IPS DF 4.7 (cell line): ENCODE measurements around the gene UBXN10.

Source experiments
- DNase-seq: peaks from one replicate; pipeline ENCODE4 v3.0.0-alpha.2; 2013; ENCODE audit warnings: low spot score; ENCODE audit errors: extremely low read depth

UBXN10 gene

DNA sequence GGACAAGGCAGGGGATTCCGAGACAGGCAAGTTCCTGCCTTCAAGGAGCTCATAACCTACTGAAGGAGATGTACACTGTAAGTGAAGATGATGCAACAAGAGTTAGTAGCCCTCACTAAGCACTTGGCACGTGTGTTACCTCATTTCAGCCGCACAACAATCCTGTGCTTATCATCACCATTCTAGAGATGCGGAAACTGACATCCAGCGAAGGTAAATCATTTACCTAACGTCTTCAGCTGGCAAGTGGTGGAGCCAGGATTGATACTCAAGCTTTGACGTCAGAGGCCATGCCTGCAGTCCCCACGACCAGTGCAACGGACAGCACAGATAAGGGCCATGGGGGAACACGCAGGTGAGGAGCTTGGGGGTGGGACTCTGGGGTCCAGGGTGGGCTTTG, 2.9 kb upstream of the UBXN10 start:
- no peak for DNase-seq

GRCh38 chr1:20183616-20184271, 2.2 kb upstream of the UBXN10 start:
- no peak for DNase-seq

DNA sequence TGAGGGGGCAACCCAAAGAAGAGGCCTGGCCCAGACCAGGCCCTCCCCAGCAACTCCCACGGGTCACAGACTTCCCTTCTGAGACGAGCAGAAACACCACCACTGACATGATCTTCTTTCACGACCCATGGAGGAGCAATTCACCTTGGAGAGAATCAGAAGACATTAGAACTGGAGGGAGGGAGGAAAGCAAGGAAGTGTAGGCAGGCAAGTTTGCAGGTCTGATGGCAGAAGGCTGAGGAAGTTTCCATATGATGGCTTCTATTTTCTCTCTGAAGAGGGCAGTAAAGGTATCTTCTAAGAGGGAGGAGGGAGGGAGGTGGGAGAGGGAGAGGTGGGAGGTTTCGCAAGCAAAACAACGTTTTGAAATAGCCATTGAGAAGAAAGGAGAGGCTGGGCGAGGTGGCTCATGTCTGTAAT, 1.4 kb upstream of the UBXN10 start:
- DNase-seq, result no peak

GRCh38 chr1:20184997-20185833, 681 bp upstream of the UBXN10 start:
- no peak for DNase-seq

DNA sequence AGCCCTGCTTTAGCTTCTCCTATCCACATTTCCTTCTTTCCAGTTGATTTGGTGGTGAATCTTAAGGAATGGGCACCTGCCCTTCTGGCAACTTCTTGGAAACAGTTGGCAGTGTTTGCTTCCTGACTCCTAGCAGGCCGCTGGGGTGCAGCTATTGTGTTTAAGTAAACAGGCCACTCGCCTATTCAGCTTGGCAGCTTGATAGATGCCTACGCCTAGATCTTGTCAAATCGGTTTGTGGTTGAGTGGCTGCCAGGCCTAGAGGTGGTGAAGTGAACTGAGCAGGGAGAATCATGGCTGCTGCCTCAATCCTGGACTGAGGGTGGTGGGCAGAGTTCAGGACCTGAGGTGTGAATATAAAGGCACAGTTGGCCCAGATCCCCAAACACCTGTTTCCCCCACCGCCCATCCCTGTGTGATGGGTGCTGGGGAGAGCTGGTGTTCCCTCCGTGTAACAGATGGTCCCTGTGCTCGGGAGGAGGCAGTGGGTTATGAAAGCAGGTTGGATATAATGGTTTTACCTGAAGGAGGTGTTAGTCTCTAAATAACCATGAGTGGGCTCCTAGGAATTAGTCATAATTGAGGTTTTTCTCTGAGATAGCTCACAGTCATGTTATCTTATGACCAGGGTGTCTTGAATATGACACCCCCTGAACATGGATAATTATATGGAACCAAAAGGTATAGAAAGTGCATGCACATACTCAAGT, 1.4 kb downstream of the UBXN10 start:
- no peak for DNase-seq

- DNase-seq, result no peak
Observed at GRCh38 chr1:20187813-20188454, 2.0 kb downstream of the UBXN10 start.

- no peak for DNase-seq
Observed at GRCh38 chr1:20188455-20188817, 2.5 kb downstream of the UBXN10 start.

- DNase-seq, result no peak
Observed at GRCh38 chr1:20189664-20190063, 3.8 kb downstream of the UBXN10 start.

GRCh38 chr1:20190256-20191160, 4.6 kb downstream of the UBXN10 start:
- DNase-seq, result no peak

GRCh38 chr1:20191266-20191825, 5.5 kb downstream of the UBXN10 start:
- DNase-seq, result no peak

GRCh38 chr1:20192364-20192763, 6.5 kb downstream of the UBXN10 start:
- no peak for DNase-seq

DNA sequence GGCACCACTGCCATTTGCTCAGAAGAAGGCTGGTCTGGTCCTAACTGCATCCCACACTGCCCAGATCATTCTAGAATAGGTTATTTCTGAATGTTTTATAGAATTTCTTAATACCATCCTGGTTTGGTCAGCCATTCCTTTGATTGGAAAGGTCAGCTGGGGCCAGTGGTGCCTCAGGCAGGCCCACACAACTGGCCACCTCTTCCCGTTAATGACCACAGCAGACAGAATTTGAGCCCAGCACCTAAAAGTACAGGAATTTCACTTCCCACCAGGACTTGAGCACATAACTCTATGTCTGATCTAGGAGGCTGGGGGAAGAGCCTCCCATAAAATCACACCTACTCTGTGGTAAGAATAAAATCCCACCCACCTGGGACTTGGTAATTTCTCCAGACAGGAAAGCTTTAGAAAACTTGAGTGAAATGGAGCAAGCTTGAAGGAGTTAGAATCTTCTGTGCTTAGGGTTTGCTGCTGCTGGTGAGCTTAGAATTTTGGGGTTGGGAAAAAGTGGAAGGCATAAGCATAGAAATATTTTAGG, 7.0 kb downstream of the UBXN10 start:
- no peak for DNase-seq

DNA sequence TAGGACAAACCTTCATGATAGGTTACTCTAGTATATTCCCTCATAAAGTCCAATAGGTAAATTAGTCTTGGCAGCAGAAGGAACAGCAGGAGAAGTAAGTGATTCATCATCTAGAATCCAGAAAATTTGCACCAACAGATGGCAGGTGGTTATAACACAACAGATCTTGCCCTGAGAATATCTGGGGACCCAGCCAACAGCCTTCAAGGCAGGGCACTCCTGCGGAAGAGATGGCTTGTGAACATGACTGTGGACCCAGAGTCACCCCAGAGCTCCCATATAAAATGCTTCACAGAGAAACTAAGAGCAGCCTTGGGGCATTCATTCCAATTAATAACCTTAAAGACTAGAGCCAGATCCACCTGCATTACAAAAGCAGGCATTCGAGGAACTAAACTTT, 8.3 kb downstream of the UBXN10 start:
- DNase-seq, result no peak

GRCh38 chr1:20194757-20195461, 9.0 kb downstream of the UBXN10 start:
- no peak for DNase-seq

GRCh38 chr1:20195462-20195780, 9.5 kb downstream of the UBXN10 start:
- no peak for DNase-seq

DNA sequence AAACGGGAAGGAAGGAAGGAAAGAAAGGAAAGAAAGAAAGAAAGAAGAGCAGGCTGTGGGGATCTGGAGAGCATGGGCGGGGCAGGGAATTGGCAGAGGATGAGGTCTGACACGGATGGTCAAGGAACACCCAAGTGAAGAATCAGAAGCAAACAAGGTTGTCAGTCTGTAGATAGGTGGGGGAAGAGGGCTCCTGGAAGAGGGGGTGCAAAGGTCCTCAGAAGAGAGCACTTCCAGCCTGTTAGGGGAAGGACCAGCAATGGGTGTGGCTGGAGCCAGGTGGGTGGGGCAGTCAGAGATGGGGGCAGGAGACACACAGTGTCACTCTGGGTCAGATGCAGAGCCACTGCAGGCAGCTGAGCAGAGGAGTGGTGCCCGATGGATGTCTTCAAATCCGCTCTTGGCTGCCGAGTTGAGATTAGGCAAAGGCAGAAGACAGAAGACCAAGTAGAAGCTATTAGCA, 11.5 kb downstream of the UBXN10 start:
- no peak for DNase-seq

DNA sequence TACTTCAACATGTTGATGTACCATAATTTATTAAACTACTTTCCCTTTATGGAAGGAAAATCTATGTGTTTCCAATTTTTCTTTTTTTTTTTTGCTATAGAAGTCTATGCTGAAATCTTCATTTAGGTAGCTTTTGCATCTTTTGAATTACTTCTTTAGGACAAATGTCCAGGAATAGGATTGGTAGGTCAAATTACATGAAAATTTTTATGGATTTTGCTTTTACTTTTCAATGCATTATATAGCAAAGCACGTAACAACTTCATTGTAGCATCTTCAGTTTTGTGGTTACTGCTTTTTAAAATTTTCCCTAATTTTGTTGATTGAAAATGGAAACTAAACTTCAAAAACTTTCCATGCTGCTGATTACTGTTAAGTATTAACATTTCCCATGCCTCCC, 12.4 kb downstream of the UBXN10 start:
- no peak for DNase-seq

DNA sequence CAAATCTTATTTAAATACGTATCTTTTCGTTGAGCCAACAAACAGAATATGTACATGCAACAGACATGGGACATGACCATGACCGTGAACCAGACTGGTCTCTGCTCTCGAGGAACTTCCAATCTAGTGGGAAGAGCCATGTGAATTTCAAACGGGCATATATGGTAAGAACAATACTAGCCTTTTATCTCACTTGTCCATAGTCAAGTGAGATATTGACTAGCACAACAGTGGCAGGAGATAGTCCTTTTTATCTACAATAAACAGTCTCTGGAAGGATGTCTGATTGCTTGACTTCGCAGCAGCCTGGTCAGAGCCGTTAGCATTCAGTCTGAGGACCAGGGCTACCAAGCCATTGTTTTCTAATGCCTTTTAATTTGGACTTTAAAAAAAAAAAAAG, 13.0 kb downstream of the UBXN10 start:
- DNase-seq, result no peak

DNA sequence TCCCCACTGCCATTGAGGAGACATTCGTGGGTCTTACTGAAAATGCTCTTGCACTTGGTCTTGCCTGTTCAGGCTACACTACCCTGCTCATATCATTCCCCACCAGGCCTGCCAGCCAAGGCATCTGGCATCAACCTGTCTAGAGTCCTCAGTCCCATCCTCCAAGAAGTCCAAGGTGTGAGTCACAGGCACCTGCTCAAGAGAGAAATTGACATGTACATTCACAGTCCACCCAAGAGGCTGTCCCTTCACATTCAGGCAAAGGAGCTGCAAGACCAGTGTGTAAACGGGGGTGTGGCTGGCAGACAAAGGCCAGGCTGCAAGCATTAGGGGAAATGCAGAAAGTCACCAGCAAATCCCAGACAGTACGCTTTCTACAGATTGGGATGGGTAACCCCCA, 13.5 kb downstream of the UBXN10 start:
- DNase-seq, result no peak

DNA sequence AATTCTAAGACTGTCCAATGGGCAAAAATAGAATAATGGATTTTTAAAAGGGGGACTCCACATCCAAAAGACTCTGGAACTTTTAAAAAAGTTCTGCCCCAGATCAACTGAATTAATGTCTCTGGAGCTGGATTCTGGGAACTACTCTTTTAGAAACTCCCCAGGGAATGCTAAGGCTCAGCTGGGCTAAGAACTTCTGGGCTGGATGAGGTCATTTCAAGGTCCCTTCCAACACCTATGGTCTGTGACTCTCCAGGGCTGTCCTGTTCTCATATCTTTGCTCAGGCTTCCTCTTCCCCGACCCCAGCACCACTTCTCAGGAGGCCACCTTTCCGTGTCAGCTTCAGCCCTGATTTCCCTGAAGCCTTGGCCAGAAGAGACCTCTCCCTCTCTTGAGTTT, 13.9 kb downstream of the UBXN10 start:
- DNase-seq, result no peak
